ENCODE data around the gene THEMIS.

Gene THEMIS

GRCh38 chr6:127880429-127880828 is 20.4 kb downstream of the THEMIS start:
- DNase-seq (ENCODE audit: extremely low read depth, low read depth), result no peak
- no peak overlapping the region for H3K4me3 ChIP-seq (replicated peaks; ENCODE audit: low read depth, low read length)
- TF ChIP-seq, protein P1, sequence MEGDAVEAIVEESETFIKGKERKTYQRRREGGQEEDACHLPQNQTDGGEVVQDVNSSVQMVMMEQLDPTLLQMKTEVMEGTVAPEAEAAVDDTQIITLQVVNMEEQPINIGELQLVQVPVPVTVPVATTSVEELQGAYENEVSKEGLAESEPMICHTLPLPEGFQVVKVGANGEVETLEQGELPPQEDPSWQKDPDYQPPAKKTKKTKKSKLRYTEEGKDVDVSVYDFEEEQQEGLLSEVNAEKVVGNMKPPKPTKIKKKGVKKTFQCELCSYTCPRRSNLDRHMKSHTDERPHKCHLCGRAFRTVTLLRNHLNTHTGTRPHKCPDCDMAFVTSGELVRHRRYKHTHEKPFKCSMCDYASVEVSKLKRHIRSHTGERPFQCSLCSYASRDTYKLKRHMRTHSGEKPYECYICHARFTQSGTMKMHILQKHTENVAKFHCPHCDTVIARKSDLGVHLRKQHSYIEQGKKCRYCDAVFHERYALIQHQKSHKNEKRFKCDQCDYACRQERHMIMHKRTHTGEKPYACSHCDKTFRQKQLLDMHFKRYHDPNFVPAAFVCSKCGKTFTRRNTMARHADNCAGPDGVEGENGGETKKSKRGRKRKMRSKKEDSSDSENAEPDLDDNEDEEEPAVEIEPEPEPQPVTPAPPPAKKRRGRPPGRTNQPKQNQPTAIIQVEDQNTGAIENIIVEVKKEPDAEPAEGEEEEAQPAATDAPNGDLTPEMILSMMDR (IDR thresholded peaks at IDR 0.05; ENCODE audit: low read depth, low read length, missing control alignments), result no peak

DNA sequence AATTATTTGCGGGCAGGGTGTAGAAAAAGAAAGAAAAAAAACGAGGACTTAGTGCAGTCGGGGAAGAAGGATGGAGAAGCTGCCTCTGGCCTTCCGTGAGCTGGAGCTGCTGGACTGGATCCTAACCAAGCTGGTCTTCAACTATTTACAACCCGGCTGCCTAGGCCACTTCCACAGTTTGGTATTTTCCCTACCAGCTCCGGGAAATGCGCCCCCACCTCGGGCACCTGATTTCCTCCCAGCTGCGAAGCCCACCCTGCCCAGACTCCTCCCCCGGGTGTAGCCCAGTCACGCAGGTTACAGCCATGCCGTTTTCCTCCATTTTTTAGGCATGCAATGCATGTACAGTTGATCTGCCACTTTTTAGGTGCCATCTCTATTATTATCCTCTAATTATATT is 21.2 kb downstream of the THEMIS start:
- TF ChIP-seq, protein P1 (IDR thresholded peaks at IDR 0.05; ENCODE audit: low read depth, low read length, missing control alignments), result no peak
- H3K4me3 ChIP-seq (replicated peaks; ENCODE audit: low read depth, low read length), result no peak overlapping the region
- DNase-seq (ENCODE audit: extremely low read depth, low read depth), result no peak

- no peak overlapping the region for H3K4me3 ChIP-seq (replicated peaks; ENCODE audit: low read depth, low read length)
- TF ChIP-seq, protein P1 (IDR thresholded peaks at IDR 0.05; ENCODE audit: low read depth, low read length, missing control alignments), result no peak
- DNase-seq (ENCODE audit: extremely low read depth, low read depth), result no peak
These were observed 22.7 kb downstream of the THEMIS start for GRCh38 chr6:127878115-127878514.

DNA sequence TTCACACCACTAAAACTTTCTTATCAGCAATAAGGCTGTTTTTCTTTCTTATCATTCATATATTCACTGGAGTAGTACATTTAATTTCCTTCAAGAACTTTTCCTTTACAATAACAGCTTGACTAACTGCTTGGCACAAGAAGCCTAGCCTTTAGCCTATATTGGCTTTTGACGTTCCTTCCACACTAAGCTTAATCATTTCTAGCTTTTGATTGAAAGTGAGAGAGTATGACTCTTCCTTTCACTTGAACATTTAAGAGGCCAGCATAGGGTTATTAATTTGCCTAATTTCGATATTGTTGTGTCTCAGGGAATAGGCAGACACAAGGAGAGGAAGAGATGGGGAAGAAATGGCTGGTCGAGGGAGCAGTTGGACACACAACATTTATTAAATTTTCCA is 23.6 kb downstream of the THEMIS start:
- no peak overlapping the region for H3K4me3 ChIP-seq (replicated peaks; ENCODE audit: low read depth, low read length)
- TF ChIP-seq, protein P1 (IDR thresholded peaks at IDR 0.05; ENCODE audit: low read depth, low read length, missing control alignments), result no peak
- DNase-seq (ENCODE audit: extremely low read depth, low read depth), result no peak

DNA sequence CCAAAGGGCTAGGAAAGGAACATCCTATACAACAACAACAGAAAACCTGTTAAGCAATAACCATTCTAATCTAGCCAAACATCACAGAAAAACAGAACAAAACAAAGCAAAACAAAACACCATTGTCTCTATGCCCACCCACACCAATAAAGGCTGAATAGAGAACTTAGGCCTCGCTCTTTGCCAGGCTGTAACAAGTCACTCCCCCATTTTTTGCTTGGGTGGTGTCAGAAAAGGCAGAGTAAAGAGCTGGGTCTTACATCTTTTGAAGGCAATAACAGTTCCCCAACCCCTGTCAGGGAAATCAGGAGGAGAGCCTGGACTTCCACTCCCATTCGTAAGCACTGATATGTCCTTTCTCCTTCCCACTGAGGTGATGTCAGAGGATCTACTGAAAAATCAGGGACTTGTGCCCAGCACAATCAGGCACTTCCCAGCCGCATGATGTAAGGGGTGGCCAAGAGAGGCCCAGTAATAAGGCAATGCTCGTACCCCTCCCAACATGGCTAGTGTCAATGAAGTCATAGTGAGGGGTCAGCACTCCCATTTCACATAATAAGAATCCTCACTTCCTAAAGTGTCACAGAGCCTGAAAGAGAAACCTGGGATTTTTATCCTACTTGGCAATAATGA is 31.0 kb downstream of the THEMIS start:
- TF ChIP-seq, protein P1 (IDR thresholded peaks at IDR 0.05; ENCODE audit: low read depth, low read length, missing control alignments), result no peak
- H3K4me3 ChIP-seq (replicated peaks; ENCODE audit: low read depth, low read length), result no peak overlapping the region
- DNase-seq (ENCODE audit: extremely low read depth, low read depth), result no peak

DNA sequence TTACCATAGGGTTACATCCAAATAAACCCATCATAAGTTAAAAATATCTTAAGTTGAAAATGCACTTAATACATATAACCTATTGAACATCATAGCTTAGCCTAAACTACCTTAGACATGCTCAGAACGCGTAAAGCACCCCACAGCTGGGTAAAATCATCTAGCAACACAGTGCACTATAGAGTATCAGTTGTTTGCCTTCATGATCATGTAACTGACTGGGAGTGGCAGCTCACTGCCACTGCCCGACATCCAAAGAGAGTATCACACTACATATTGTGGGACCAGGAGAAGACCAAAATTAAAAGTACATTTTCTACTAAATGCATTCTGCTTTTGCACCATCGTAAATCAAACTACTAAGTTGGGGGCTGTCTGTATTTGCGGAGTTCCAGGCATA is 31.7 kb downstream of the THEMIS start:
- TF ChIP-seq, protein P1 (IDR thresholded peaks at IDR 0.05; ENCODE audit: low read depth, low read length, missing control alignments), result no peak
- H3K4me3 ChIP-seq (replicated peaks; ENCODE audit: low read depth, low read length), result no peak overlapping the region
- DNase-seq (ENCODE audit: extremely low read depth, low read depth), result no peak

DNA sequence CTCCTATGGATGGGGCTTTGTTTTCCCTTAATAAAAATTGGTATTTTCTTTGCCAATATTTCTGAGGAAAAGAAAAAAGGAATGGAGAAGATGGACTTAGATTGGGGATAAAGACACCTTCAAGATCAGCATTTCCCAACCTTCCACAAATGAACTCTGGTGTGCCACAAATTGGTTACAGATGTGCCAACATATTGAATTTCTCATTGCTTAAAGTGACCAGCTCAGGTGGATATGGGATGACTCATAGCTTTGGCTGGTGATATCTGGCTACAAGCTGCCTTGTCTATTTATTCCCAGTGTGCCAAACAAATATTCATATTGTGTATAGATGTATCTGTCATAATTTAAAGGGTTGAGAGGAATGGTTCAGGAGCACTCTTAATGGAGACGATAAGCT is 32.5 kb downstream of the THEMIS start:
- TF ChIP-seq, protein P1 (IDR thresholded peaks at IDR 0.05; ENCODE audit: low read depth, low read length, missing control alignments), result no peak
- no peak overlapping the region for H3K4me3 ChIP-seq (replicated peaks; ENCODE audit: low read depth, low read length)
- peak; percentile 24 for DNase-seq (ENCODE audit: extremely low read depth, low read depth)
